AG04450 (cell line): ENCODE measurements around the gene CD200. TPM values are rescaled to one million over a fixed set of nuclear protein-coding genes. Genes with fewer than 3 reads are reported as not detected.

Experiments used
- CTCF ChIA-PET: fragments of 300-600, 350-600 bp; formaldehyde crosslinking; extraction: SDS; loops from one replicate; lab custom pipeline; 2022; ENCODE audit warnings: antibody characterized with exemption, inconsistent platforms; lab: Charles Lee
- POLR2A ChIA-PET: fragments of 350-600 bp; formaldehyde crosslinking; extraction: SDS; loops from one replicate; lab custom pipeline; 2021; ENCODE audit warnings: antibody characterized with exemption, inconsistent platforms; lab: Yijun Ruan, JAX
- DNase-seq: peaks from one replicate; pipeline ENCODE4 v3.0.0-alpha.2; 2011; ENCODE audit warnings: low read depth, low spot score
- H3K27ac ChIP-seq: one replicate; pipeline ENCODE4 v1.5.1; 2012; ENCODE audit warnings: low read depth, low read length, control low read depth
- H3K27me3 ChIP-seq: one replicate; pipeline ENCODE4 v1.6.0; 2012; ENCODE audit warnings: low read length; ENCODE audit not compliant: control insufficient read depth, insufficient read depth
- H3K4me3 ChIP-seq: 2 replicates; pipeline ENCODE4 v1.5.1; 2011; ENCODE audit warnings: mild to moderate bottlenecking, low read depth, low read length, control low read depth
- H3K9me3 ChIP-seq: 2 replicates; pipeline ENCODE4 v1.5.1; 2012; ENCODE audit warnings: low read length; ENCODE audit not compliant: control insufficient read depth, insufficient read depth
- CTCF ChIP-seq: IDR thresholded peaks from 2 replicates; pipeline ENCODE4 v1.5.1; 2011; ENCODE audit warnings: low read depth, low read length, control low read depth, inconsistent platforms
- polyA plus RNA-seq: library from polyadenylated mRNA; depleted of rRNA; stranded (reverse); fragments of >200 nt; gene quantifications from 2 replicates; pipeline ENCODE4 v1.2.3, GENCODE V29; 2011

The CD200 gene
- polyA plus RNA-seq, 1 experiment: 3.4 TPM

GRCh38 chr3:112405845-112406244 lies 72.9 kb downstream of the CD200 start:
- no peaks in the 10 kb centered on the region for H3K27me3 ChIP-seq
- no peak overlapping the region for H3K27ac ChIP-seq
- no peaks in the 10 kb centered on the region for H3K9me3 ChIP-seq
- ChIA-PET CTCF (interaction anchor here (0.8 to 1.2 kb wide), 2 partner anchors 10 to 113 kb away, joined by 5 to 6 read pairs; no protein-coding TSS in a partner anchor), POLR2A (no interaction called here)
- no peak for TF ChIP-seq CTCF
- no peak overlapping the region for H3K4me3 ChIP-seq
- no peak for DNase-seq

GRCh38 chr3:112407214-112407887 lies 74.4 kb downstream of the CD200 start:
- DNase-seq: no peak
- ChIA-PET POLR2A (no interaction called here), CTCF (interaction anchor here (0.6 kb wide), 1 partner anchor 11 kb away, joined by 5 read pairs; no protein-coding TSS in a partner anchor)
- Histone ChIP-seq H3K27me3 (no peaks in the 10 kb centered on the region), H3K27ac (no peak overlapping the region), H3K9me3 (no peaks in the 10 kb centered on the region), H3K4me3 (no peak overlapping the region)
- TF ChIP-seq CTCF: no peak

- no peak for DNase-seq
- Histone ChIP-seq H3K27ac (no peak overlapping the region), H3K27me3 (no peaks in the 10 kb centered on the region), H3K9me3 (no peaks in the 10 kb centered on the region), H3K4me3 (no peak overlapping the region)
- ChIA-PET POLR2A (no interaction called here), CTCF (interaction anchor here (0.6 kb wide), 1 partner anchor 11 kb away, joined by 5 read pairs; no protein-coding TSS in a partner anchor)
- TF ChIP-seq CTCF: no peak
These were observed 75.1 kb downstream of the CD200 start for GRCh38 chr3:112407888-112408702.

GRCh38 chr3:112409041-112409440 lies 76.1 kb downstream of the CD200 start:
- H3K4me3 ChIP-seq: no peak overlapping the region
- no peak overlapping the region for H3K27ac ChIP-seq
- H3K27me3 ChIP-seq: no peaks in the 10 kb centered on the region
- no peak for TF ChIP-seq CTCF
- POLR2A ChIA-PET: no interaction called here
- CTCF ChIA-PET: no interaction called here
- no peaks in the 10 kb centered on the region; the same call in 1 of the 2 replicates for H3K9me3 ChIP-seq
- DNase-seq: no peak

- no peak for TF ChIP-seq CTCF
- no peaks in the 10 kb centered on the region for H3K27me3 ChIP-seq
- DNase-seq: no peak
- POLR2A ChIA-PET: no interaction called here
- CTCF ChIA-PET: no interaction called here
- no peak overlapping the region for H3K27ac ChIP-seq
- H3K9me3 ChIP-seq: no peaks in the 10 kb centered on the region; the same call in 1 of the 2 replicates
- no peak overlapping the region for H3K4me3 ChIP-seq
These were observed 78.5 kb downstream of the CD200 start for GRCh38 chr3:112411425-112411824.
